ENCODE results near the gene CFAP251.

The CFAP251 gene

GRCh38 chr12:121932914-121933521 lies 14.6 kb downstream of the CFAP251 start:
- TF ChIP-seq CTCF (IDR thresholded peaks at IDR 0.05; ENCODE audit: extremely low read depth, insufficient read depth, missing control alignments) = no peak
- DNase-seq (ENCODE audit: low spot score) = no peak
- in situ Hi-C loops (cut with MboI; ENCODE audit: low pct_unique_long_range_greater_than_20kb, low sequenced_read_pairs, unreplicated experiment) = no loop called here

- no peak for TF ChIP-seq CTCF (IDR thresholded peaks at IDR 0.05; ENCODE audit: extremely low read depth, insufficient read depth, missing control alignments)
- in situ Hi-C loops (cut with MboI; ENCODE audit: low pct_unique_long_range_greater_than_20kb, low sequenced_read_pairs, unreplicated experiment) = no loop called here
- no peak for DNase-seq (ENCODE audit: low spot score)
Measured at GRCh38 chr12:121933522-121934308, 15.3 kb downstream of the CFAP251 start.

- in situ Hi-C loops (cut with MboI; ENCODE audit: low pct_unique_long_range_greater_than_20kb, low sequenced_read_pairs, unreplicated experiment) = no loop called here
- TF ChIP-seq CTCF (IDR thresholded peaks at IDR 0.05; ENCODE audit: extremely low read depth, insufficient read depth, missing control alignments) = no peak
- DNase-seq (ENCODE audit: low spot score) = no peak
Measured at GRCh38 chr12:121934309-121934664, 15.9 kb downstream of the CFAP251 start.

GRCh38 chr12:121937654-121938053 lies 19.3 kb downstream of the CFAP251 start:
- in situ Hi-C loops (cut with MboI; ENCODE audit: low pct_unique_long_range_greater_than_20kb, low sequenced_read_pairs, unreplicated experiment) = no loop called here
- no peak for TF ChIP-seq CTCF (IDR thresholded peaks at IDR 0.05; ENCODE audit: extremely low read depth, insufficient read depth, missing control alignments)
- no peak for DNase-seq (ENCODE audit: low spot score)

- no peak for TF ChIP-seq CTCF (IDR thresholded peaks at IDR 0.05; ENCODE audit: extremely low read depth, insufficient read depth, missing control alignments)
- in situ Hi-C loops (cut with MboI; ENCODE audit: low pct_unique_long_range_greater_than_20kb, low sequenced_read_pairs, unreplicated experiment) = no loop called here
- no peak for DNase-seq (ENCODE audit: low spot score)
Measured at GRCh38 chr12:121939186-121939585, 20.8 kb downstream of the CFAP251 start.

GRCh38 chr12:121939992-121940766 lies 21.8 kb downstream of the CFAP251 start:
- in situ Hi-C loops (cut with MboI; ENCODE audit: low pct_unique_long_range_greater_than_20kb, low sequenced_read_pairs, unreplicated experiment) = no loop called here
- no peak for DNase-seq (ENCODE audit: low spot score)
- TF ChIP-seq CTCF (IDR thresholded peaks at IDR 0.05; ENCODE audit: extremely low read depth, insufficient read depth, missing control alignments) = no peak
